GM12891 (cell line): ENCODE results near the gene AMBRA1.

ENCODE experiments used
- POLR2A ChIP-seq: IDR thresholded peaks from 2 replicates; pipeline ENCODE4 v1.6.1; 2011; ENCODE audit warnings: low read depth, low read length, control low read depth
- POLR2AphosphoS5 ChIP-seq: IDR thresholded peaks from 2 replicates; pipeline ENCODE4 v1.6.1; 2011; ENCODE audit warnings: low read depth, low read length, control low read depth
- SPI1 ChIP-seq: IDR thresholded peaks from 2 replicates; pipeline ENCODE4 v1.6.1; 2011; ENCODE audit warnings: low read depth, low read length, control low read depth
- TAF1 ChIP-seq: IDR thresholded peaks from 2 replicates; pipeline ENCODE4 v1.6.1; 2011; ENCODE audit warnings: low read depth, low read length, control low read depth

GRCh38 chr11:46377290-46377689 lies 216.5 kb downstream of the AMBRA1 start:
- TF ChIP-seq POLR2A (no peak), POLR2AphosphoS5 (no peak), SPI1 (no peak), TAF1 (no peak)
